Activated CD4-positive, alpha-beta T cell treated with anti-CD3 and anti-CD28 coated beads for 1 hour (primary cell): ENCODE measurements around the gene SHLD1.
"Not testable (repeated sequence)": the region's sequence is repeated elsewhere in the genome, so short reads cannot be mapped to it uniquely, and the experiment has no call there.

ENCODE experiments used
- DNase-seq: peaks from one replicate; pipeline ENCODE4 v3.0.0-alpha.2; 2020

Gene SHLD1

DNA sequence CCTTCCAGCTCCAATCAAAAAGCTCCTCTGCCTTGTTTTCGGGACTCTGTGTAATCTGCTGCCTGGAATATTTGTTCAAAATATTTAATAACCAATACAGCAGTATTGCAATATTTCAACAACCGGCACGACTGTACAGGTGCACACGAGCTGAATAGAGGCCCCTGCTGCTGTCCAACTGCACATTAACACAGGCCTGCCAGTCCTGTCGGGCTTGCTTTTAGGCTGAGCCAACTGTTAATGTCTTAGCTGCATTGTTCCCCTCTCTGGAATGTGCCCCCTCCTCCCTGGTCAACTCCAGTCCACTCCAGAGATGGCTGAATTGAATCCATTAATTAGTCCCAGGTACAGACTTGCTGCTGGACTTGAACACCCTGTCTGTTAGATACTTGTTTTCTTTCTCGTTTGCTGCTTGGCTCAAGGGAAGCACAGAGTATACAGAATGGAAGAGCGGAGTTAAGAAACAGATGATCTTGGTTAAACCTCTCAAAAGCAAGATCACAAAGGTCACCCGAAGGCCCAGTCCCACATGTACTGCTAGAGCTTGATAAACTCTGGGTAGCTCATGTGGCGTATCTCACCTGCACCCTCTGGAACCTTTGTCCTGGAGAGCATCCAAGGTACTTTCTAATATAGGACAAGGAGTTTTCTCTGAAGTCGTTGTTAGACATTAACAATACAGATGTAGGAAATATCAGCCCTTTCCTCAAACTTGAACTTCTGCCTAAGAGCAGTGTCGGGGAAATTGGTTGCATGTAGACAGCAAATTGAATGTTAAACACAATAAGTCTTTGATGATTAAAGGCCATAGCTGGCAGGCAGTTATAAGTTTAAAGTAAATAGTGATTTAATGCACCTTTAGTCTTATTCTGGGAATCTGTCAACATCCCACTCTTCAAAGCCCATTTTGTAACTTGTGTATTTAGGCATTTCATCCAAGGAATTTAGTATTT, 31.9 kb downstream of the SHLD1 start:
- DNase-seq = no peak

DNA sequence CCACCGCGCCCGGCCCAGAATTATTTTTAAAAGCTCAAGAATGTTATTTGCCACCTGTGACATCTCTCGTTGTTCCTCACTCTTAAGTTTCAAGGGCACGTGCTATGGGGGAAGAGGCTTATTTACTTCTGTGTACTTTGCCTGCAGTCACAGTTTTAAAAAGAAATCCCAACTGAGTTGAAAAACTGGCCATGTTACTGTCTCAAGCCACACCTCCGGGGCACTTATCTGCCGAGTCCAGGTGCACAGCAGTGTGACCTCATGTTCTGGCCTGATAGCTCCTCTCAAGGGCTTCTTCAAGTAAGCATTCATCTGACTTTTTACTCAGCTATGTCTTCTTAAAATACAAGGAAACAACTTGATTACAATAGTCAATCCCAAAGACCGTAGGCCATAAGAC, 34.5 kb downstream of the SHLD1 start:
- no peak for DNase-seq

DNA sequence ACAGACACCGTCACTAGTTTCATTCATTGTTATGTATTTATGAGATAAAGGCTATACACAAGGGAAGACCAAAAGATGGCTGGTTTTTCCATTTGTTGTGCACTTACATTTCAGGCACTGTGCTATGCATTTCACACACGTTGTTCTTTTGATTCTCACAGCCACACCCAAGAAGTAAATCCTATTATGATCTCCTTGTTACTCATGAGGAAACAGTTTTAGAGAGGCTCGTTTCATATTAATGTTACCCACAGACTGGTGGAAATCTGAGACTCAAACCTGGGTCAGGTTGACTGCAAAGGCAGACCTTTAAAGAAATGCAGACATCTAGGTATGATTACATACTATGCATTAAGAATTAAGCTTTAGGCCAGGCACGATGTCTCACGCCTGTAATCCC, 34.9 kb downstream of the SHLD1 start:
- DNase-seq = no peak

DNA sequence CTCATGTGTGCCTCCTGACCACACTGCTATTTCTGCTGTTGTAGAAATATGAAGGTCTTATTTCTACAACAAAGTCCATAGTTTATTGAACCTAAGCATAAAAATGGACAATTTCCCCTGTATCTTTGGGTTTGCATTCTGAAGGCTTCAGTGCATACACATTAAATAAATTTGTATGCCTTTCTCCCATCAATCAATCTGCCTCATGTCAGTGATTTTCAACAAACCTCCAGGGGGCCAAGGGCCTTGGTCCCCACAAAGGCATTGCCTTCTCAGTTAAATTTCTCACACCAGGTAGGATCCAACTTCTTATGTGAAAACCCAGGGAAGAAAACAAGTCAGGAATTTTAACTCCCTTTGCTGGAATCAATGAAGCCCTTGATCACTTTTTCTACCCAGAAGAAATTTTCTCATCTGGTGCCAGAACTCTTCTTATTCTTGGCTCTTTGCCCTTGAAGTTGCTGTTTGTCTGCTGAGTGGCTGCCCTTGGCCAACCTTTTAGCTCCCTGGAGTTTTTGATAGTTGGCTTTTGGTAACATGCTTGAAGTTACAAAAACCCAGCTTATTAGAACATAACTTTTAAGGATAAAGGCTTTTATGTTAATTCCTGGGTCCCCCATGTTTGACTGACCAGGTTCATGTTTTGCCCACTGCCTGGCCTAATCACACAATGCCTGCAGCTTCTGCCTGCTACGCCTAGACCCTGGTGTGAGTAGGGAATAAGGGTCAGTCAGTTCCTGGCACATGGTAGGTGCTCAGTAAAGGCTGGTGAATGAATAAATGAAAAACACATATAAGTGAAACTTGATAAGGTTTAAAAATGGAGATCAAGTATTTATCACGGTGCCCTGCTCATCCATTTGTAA, 37.0 kb downstream of the SHLD1 start:
- no peak for DNase-seq

- no peak for DNase-seq
Measured at GRCh38 chr20:5787796-5788165, 37.6 kb downstream of the SHLD1 start.

GRCh38 chr20:5788385-5788895, 38.2 kb downstream of the SHLD1 start:
- peak; percentile 55 for DNase-seq

- DNase-seq = no peak
Measured at GRCh38 chr20:5789827-5790226, 39.6 kb downstream of the SHLD1 start.

DNA sequence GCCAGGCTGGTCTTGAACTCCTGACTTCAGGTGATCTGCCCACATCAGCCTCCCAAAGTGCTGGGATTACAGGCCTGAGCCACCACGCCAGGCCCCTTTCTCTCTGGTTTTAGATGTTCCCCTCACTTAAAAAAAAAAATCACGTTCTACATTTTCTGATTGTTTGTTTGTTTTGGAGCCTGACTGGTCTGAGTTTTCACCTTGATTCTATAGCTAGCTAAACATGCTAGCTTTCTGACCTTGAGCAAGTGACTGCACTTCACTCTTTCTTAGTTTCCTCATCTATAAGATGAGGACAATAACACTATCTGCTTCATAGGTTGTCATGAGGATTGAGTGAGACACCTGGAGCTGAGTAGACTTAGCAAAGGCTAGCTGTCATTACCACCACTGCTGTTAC, 43.7 kb downstream of the SHLD1 start:
- DNase-seq = no peak

GRCh38 chr20:5796331-5797040, 46.3 kb downstream of the SHLD1 start:
- DNase-seq = no peak

GRCh38 chr20:5797165-5797564, 47.0 kb downstream of the SHLD1 start:
- no peak for DNase-seq

DNA sequence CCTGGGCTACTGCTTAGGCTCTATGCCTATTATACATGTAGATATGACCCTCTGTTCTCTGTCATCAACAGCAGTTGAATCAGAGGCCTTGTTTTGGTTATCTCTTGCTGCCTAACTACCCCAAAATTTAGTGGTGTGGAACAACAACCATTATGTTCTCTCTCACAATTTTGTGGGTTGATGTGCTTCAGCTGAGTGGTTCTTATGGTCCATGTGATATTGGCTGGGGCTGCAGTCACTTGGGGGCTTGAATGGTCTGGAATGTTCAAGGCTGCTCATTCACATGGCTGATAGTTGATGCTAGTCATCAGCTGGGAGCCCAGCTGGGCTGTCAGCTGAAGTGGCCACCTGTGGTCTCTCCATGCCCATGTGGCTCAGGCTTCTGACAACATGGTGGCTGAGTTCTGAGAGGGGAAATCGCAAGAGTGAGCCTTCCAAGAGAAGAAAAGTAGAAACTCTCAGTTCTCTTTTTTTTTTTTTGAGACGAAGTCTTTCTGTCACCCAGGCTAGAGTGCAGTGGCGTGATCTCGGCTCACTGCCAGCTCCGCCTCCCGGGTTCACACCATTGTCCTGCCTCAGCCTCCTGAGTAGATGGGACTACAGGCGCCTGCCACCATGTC, 47.8 kb downstream of the SHLD1 start:
- no peak for DNase-seq

- DNase-seq = not testable (repeated sequence)
Measured at GRCh38 chr20:5803754-5804303, 53.6 kb downstream of the SHLD1 start.

- no peak for DNase-seq
Measured at GRCh38 chr20:5806457-5807263, 56.5 kb downstream of the SHLD1 start.

DNA sequence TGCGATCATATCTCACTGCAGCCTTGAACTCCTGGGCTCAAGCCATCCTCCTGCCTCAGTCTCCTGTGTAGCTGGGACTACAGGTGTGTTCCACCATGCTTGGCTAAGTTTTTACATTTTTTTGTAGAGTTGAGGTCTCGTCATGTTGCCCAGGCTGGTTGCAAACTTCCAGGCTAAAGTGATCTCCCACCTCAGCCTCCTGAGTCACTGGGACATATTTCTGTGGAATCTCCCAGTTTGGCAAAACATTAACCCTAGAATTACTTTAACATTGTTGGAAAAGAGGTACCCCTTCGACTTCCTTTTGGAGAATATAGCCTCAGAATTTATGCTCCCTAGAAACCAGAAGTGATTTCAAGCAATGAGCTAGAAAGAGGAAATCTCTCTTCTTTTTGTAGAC, 57.2 kb downstream of the SHLD1 start:
- DNase-seq = no peak

GRCh38 chr20:5808901-5809300, 58.7 kb downstream of the SHLD1 start:
- DNase-seq = no peak

GRCh38 chr20:5809495-5809894, 59.3 kb downstream of the SHLD1 start:
- no peak for DNase-seq

GRCh38 chr20:5810800-5811422, 60.7 kb downstream of the SHLD1 start:
- DNase-seq = no peak

DNA sequence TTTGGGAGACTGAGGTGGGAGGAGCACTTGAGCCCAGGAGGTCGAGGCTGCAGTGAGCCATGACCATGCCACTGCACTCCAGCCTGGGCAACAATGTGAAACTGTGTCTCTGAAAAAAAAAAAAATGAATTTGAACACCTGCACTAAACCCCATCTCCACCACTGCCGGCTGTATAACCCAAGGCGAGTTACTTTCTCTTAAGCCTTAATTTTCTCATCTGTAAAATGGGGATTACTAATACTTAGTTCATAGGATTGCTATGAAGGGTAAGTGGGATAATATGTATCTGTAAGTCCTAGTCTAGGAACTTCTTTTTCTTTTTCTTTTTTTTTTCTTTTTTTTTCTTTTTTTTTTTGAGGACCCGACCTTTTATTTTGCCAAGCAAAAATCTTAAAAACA, 61.5 kb downstream of the SHLD1 start:
- no peak for DNase-seq

GRCh38 chr20:5818346-5818681, 68.1 kb downstream of the SHLD1 start:
- no peak for DNase-seq

GRCh38 chr20:5820738-5821137, 70.5 kb downstream of the SHLD1 start:
- no peak for DNase-seq

- no peak for DNase-seq
Measured at GRCh38 chr20:5821627-5822215, 71.5 kb downstream of the SHLD1 start.
